Forelimb muscle (tissue), 1 donor: ENCODE data around the gene CTNNA3. TPM values are rescaled to one million over a fixed set of nuclear protein-coding genes. Genes with fewer than 3 reads are reported as not detected.

Experiments used
- DNase-seq: peaks from one replicate; pipeline ENCODE4 v3.0.0-alpha.2; 2013; ENCODE audit warnings: low read depth
- polyA plus RNA-seq: library from polyadenylated mRNA; unstranded; fragments of 120-200 nt; gene quantifications from one replicate; pipeline ENCODE4 v1.2.1, GENCODE V29; 2013; ENCODE audit not compliant: insufficient read length

Gene CTNNA3
- polyA plus RNA-seq, 1 donor = 12.6 TPM

- no peak for DNase-seq
These were observed 1597.2 kb downstream of the CTNNA3 start for GRCh38 chr10:66098595-66099480.

DNA sequence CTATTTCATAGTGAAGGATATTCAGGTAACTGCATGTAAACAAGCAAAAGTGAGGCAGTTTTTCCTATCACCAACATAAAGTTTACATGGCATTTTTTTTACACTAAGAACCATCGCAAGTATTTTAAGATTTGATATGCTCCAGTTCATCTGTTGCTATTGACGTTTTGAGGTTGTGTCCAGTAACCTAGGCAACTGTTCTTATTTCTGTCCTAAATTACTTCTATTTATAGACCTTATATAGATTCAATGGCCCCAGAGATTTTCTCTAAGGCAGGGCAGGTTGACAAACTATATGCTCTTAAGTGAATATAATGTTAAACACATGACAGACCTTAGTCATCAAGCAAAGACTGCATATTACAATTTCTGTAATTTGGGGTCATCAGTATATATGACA, 1600.4 kb downstream of the CTNNA3 start:
- DNase-seq = peak; percentile 22

GRCh38 chr10:66085906-66086305, 1610.1 kb downstream of the CTNNA3 start:
- no peak for DNase-seq

- DNase-seq = no peak
These were observed 1624.1 kb downstream of the CTNNA3 start for GRCh38 chr10:66071907-66072306.

GRCh38 chr10:66058594-66058993, 1637.4 kb downstream of the CTNNA3 start:
- DNase-seq = no peak

DNA sequence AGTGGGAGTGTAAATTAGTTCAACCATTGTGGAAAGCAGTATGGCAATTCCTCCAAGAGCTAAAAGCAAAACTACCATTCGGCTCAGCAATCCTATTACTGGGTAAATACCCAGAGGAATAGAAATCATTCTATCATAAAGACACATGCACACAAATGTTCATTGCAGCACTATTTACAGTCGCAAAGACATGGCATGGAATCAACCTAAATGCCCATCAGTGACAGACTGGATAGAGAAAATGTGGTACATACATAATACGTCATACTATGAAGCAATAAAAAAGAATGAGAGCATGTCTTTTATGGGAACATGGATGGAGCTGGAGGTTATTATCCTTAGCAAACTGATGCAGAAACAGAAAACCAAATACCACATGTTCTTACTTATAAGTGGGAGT, 1646.7 kb downstream of the CTNNA3 start:
- no peak for DNase-seq

DNA sequence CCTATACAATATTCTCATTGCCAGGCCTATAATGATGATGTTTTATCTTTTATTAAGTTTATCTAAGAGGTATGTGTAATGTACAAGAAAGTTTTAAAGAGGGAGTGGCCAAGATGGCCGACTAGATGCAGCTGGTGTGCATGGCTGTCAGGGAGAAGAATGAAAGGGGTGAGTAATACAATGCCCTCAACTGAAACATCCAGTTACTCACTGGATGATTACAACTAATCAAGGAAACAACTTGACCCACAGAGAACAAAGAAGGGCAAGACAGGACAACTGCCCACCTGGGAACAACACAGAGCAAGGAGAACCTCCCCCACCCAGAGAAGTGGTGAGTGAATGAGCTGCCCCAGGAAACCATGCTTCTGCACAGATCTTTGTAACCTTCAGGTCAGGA, 1650.1 kb downstream of the CTNNA3 start:
- no peak for DNase-seq

GRCh38 chr10:66041771-66042170, 1654.2 kb downstream of the CTNNA3 start:
- no peak for DNase-seq

DNA sequence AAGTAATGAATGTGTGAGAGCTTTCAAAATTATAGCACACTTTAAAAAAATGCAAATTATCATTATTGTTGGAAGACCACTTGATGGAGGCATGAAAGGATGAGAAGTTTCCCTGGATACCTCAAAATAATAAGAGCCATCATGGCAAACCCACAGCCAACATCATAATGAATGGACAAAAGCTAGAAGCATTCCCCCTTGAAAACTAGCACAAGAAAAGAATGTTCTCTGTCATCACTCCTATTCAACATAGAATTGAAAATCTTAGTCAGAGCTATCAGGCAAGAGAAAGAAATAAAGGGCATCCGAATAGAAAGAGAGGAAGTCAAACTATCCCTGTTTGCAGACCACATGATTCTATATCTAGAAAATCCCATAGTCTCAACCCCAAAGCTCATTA, 1657.4 kb downstream of the CTNNA3 start:
- DNase-seq = no peak

- no peak for DNase-seq
These were observed 1669.7 kb downstream of the CTNNA3 start for GRCh38 chr10:66026321-66026720.

- no peak for DNase-seq
These were observed 1670.8 kb downstream of the CTNNA3 start for GRCh38 chr10:66025186-66025585.

- DNase-seq = no peak
These were observed 1674.6 kb downstream of the CTNNA3 start for GRCh38 chr10:66021423-66021822.

DNA sequence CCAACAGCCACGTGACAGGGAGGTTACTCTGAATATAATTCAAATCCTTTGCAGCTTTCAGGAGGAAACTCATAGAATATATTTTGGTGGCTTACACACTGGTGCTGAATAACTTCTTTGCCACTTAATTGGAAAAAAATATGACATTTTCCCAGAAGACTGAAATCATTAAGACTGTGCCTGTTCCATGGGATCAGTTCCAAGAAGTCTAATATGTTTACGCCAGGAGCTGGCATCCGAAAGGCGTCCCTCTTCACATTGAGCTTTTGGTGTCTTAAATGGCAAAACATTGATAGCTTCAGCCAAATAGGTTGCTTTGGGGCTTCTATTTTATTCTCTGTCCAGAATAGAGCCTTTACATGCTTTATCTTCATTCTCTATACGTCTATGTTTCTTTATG, 1687.8 kb downstream of the CTNNA3 start:
- no peak for DNase-seq

- DNase-seq = no peak
These were observed 1689.6 kb downstream of the CTNNA3 start for GRCh38 chr10:66006411-66006810.

GRCh38 chr10:65993451-65993850, 1702.5 kb downstream of the CTNNA3 start:
- no peak for DNase-seq

DNA sequence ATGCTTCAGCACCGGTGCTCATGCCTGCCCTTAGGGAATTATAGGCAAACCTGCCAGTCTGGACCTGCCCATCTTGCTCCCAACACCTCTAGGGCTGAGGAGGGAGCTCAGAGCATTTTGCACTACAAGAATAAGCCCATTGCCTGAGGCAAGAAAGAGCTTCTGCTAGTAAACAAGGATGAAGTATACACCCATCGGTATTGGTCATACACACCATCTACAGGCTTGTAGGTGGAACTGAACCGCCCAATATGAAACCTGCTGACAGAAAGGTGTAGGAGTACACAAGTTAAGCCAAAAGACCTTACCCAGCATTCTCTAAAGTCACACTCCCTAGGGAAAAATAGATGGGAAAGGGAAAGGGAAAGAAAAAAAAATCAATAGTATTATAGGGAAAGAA, 1727.1 kb downstream of the CTNNA3 start:
- DNase-seq = no peak

DNA sequence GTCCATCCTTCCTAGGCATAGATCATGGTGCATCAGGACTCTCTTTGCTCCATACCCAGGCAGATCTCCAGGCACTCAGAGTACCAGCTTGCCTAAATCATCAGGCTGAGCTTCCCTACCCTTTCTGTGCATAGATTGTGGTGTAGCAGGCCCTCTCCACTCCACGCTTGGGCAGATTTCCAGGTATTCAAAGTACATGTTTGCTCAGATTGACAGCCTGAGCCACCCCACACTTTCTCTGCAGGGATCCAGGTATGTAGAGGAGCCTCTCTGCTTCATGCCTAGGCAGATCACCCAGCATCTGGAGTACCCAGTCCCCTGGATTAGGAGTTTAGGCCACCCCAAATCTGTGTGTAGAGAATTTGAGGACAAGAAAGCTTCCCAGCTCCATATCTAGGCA, 1727.6 kb downstream of the CTNNA3 start:
- DNase-seq = no peak

DNA sequence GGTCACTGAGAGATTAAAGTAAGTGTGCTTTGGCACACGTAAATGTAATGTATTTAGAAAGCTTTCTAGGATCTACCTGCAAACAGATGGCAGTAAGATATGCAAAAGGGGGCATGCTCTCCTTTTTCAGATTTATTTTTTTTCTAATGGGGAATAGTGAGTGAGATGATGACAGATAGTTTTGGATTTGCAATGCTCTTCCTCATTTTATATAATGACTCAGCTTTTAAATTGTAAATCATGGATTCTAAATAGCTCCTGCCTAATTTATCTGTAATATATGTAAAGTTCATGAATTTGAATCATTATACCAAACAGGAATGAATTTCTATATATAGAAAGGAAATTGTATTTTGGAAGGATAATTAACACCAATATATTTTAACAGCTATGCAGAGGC, 1731.8 kb downstream of the CTNNA3 start:
- DNase-seq = no peak

GRCh38 chr10:65952086-65952485, 1743.9 kb downstream of the CTNNA3 start:
- no peak for DNase-seq

- no peak for DNase-seq
These were observed 1745.9 kb downstream of the CTNNA3 start for GRCh38 chr10:65950075-65950474.

DNA sequence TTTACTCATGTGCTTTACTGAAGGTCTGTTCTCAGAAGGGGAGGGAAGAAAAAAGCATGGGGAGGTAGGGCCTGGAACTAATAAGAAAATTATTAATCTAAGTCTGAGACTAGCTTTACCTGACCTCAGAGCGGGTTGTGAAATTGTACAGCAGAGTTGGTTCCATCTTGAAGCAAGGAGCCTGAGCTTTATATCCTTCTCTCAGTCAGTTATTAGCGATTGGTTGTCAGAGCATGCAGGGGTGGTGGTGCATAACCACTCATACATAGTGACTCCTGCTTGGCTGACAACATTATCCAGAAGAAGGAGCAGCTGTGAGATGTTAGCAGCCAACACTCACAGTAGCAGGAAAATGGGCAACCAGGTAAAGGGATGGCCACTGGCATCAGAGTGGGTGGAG, 1746.5 kb downstream of the CTNNA3 start:
- DNase-seq = no peak

DNA sequence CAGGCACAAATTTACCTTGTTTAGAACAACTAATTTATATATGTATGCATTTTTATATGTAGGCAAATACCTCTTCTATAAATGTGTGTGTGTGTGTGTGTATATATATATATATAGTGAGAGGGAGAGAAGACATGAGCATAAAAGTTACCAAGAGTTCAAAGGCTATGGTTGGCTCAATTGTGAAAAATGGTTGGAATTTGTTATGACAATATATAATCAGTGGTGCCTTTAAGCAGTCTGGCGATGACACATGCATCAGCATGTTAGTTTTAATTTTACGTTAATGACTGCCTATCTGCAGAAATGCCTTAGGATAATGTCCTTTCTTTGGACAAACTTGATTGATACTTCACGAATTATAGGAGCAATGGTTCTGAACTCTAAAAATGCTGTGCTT, 1750.9 kb downstream of the CTNNA3 start:
- no peak for DNase-seq

GRCh38 chr10:65943451-65943850, 1752.5 kb downstream of the CTNNA3 start:
- no peak for DNase-seq
